ENCODE measurements around the gene CFAP141.
A peak's percentile ranks its signal among the peaks of the same experiment; 100 is the strongest.

CFAP141 gene

DNA sequence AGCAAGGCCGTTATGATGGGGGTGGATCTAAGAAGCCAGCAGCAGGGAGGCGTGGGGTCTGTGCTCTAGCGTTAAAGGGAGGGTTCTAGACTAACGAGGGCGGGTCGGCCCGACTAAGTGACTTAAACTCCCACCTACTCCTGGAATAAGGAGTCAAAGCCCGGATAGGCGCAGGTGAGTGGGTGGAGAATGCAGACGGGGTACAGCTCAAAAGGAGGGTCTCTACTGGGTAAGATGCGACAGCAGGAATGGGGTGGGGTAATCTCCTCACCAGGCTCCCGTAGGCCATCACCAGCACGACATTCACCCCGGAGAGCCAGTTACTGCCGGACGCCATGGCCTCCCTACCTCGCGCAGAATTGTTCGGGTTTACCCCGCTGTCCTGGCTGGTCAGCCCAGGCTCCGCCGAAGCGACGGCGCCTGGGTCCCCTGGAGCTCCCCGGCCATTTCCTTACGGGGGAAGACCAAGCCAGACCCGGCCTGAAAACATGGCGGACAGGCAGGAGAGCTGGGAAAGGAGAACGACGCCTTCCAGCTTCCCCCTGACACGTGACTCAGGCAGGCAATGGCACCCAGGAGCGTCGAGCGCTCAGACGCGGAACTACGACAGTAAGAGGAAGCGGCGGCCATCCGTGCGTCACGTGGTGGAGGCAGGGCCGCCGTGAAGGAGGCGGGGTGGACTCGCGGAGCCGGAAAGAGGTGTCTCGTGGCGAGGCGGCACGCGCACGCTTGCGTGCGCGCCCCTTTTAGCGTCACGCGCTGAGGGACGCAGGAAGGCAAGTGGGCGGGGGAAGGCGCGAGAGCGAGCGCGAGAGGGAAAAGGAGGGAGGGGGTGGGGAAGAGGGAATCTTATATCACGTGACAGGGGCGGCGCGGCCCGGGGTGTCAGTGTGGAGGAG, 14.2 kb upstream of the CFAP141 start, which contains the start of gene UBAP2L:
UBAP2L (plus strand) TSS at position 885 of the 899 bp plus-strand sequence. CDS start 4,169 bp downstream, outside the sequence.
- TF ChIP-seq, protein P1, sequence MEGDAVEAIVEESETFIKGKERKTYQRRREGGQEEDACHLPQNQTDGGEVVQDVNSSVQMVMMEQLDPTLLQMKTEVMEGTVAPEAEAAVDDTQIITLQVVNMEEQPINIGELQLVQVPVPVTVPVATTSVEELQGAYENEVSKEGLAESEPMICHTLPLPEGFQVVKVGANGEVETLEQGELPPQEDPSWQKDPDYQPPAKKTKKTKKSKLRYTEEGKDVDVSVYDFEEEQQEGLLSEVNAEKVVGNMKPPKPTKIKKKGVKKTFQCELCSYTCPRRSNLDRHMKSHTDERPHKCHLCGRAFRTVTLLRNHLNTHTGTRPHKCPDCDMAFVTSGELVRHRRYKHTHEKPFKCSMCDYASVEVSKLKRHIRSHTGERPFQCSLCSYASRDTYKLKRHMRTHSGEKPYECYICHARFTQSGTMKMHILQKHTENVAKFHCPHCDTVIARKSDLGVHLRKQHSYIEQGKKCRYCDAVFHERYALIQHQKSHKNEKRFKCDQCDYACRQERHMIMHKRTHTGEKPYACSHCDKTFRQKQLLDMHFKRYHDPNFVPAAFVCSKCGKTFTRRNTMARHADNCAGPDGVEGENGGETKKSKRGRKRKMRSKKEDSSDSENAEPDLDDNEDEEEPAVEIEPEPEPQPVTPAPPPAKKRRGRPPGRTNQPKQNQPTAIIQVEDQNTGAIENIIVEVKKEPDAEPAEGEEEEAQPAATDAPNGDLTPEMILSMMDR (IDR thresholded peaks at IDR 0.05; ENCODE audit: low read depth, low read length, poor library complexity, severe bottlenecking), result no peak
- no peak for TF ChIP-seq EZH2phosphoT487 (IDR thresholded peaks at IDR 0.05; ENCODE audit: borderline replicate concordance, low read length)
- Histone ChIP-seq H3K27ac (ENCODE audit: low read depth, low read length) (peak within 1 kb of the TSS; percentile 64), H3K27me3 (ENCODE audit: control insufficient read depth, low read length) (no peaks in the 10 kb centered on the region), H3K79me2 (ENCODE audit: control insufficient read depth, low read length) (peaks cover 97% of the 10 kb centered on the region), H3K9me3 (ENCODE audit: control insufficient read depth, insufficient read depth, low read length) (peaks cover 3% of the 10 kb centered on the region; the same call in 1 of the 2 replicates), H3K4me1 (ENCODE audit: control insufficient read depth, low read length) (peaks cover 48% of the 10 kb centered on the region), H3F3A (ENCODE audit: control insufficient read depth, insufficient read depth) (no peaks in the 10 kb centered on the region), H3K4me2 (ENCODE audit: low read length) (peak within 1 kb of the TSS; percentile 95), H3K4me3 (ENCODE audit: low read length) (peak within 1 kb of the TSS; percentile 81), H4K20me1 (ENCODE audit: control insufficient read depth, insufficient read depth, low read depth, low read length) (peaks cover 27% of the 10 kb centered on the region; the same call in 1 of the 2 replicates), H3K9me2 (replicated peaks; ENCODE audit: control insufficient read depth, low read length) (no peaks in the 10 kb centered on the region), H3K36me3 (ENCODE audit: control insufficient read depth, low read length) (peaks cover 90% of the 10 kb centered on the region)

DNA sequence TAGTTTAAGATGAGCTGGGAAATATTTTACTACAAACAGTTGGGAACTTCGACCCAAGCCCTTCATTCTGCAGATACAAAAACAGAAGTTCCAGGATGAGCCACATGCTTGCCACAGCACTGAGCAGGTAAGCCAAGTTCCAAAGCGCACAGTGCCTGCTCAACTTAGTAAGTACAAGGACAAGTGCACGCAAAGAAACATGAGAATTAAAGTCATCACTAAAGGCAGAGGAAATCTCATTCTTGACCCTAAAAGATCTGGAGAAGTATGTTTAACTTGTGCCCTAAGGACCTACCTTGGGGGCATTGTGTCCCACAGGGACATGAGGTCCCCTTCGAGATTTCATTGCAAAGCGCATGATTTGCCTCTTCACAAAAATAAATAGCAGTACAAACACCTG, 13.4 kb upstream of the CFAP141 start:
- Histone ChIP-seq H3F3A (ENCODE audit: control insufficient read depth, insufficient read depth) (no peaks in the 10 kb centered on the region), H3K27ac (ENCODE audit: low read depth, low read length) (peak overlapping the region; percentile 64), H3K4me2 (ENCODE audit: low read length) (peak overlapping the region; percentile 95), H3K36me3 (ENCODE audit: control insufficient read depth, low read length) (peaks cover 87% of the 10 kb centered on the region), H3K27me3 (ENCODE audit: control insufficient read depth, low read length) (no peaks in the 10 kb centered on the region), H3K4me1 (ENCODE audit: control insufficient read depth, low read length) (peaks cover 48% of the 10 kb centered on the region), H4K20me1 (ENCODE audit: control insufficient read depth, insufficient read depth, low read depth, low read length) (peaks cover 26% of the 10 kb centered on the region; the same call in 1 of the 2 replicates), H3K4me3 (ENCODE audit: low read length) (peak overlapping the region; percentile 81), H3K9me3 (ENCODE audit: control insufficient read depth, insufficient read depth, low read length) (peaks cover 3% of the 10 kb centered on the region; the same call in 1 of the 2 replicates), H3K9me2 (replicated peaks; ENCODE audit: control insufficient read depth, low read length) (no peaks in the 10 kb centered on the region), H3K79me2 (ENCODE audit: control insufficient read depth, low read length) (peaks cover 95% of the 10 kb centered on the region)
- TF ChIP-seq EZH2phosphoT487 (IDR thresholded peaks at IDR 0.05; ENCODE audit: borderline replicate concordance, low read length), result no peak
- TF ChIP-seq, protein P1 (IDR thresholded peaks at IDR 0.05; ENCODE audit: low read depth, low read length, poor library complexity, severe bottlenecking), result no peak

- H3K4me2 ChIP-seq (ENCODE audit: low read length), result peak overlapping the region; percentile 95
- peaks cover 18% of the 10 kb centered on the region; the same call in 1 of the 2 replicates for H4K20me1 ChIP-seq (ENCODE audit: control insufficient read depth, insufficient read depth, low read depth, low read length)
- H3K4me3 ChIP-seq (ENCODE audit: low read length), result peak overlapping the region; percentile 81
- H3F3A ChIP-seq (ENCODE audit: control insufficient read depth, insufficient read depth), result no peaks in the 10 kb centered on the region
- H3K4me1 ChIP-seq (ENCODE audit: control insufficient read depth, low read length), result peaks cover 41% of the 10 kb centered on the region
- H3K9me2 ChIP-seq (replicated peaks; ENCODE audit: control insufficient read depth, low read length), result no peaks in the 10 kb centered on the region
- 0 out of 2 replicates have a peak overlapping the region, but pooled peaks have one; percentile 64 for H3K27ac ChIP-seq (ENCODE audit: low read depth, low read length)
- H3K9me3 ChIP-seq (ENCODE audit: control insufficient read depth, insufficient read depth, low read length), result peaks cover 3% of the 10 kb centered on the region; the same call in 1 of the 2 replicates
- peaks cover 87% of the 10 kb centered on the region for H3K36me3 ChIP-seq (ENCODE audit: control insufficient read depth, low read length)
- peaks cover 91% of the 10 kb centered on the region for H3K79me2 ChIP-seq (ENCODE audit: control insufficient read depth, low read length)
- TF ChIP-seq, protein P1 (IDR thresholded peaks at IDR 0.05; ENCODE audit: low read depth, low read length, poor library complexity, severe bottlenecking), result no peak
- no peak for TF ChIP-seq EZH2phosphoT487 (IDR thresholded peaks at IDR 0.05; ENCODE audit: borderline replicate concordance, low read length)
- no peaks in the 10 kb centered on the region for H3K27me3 ChIP-seq (ENCODE audit: control insufficient read depth, low read length)
Measured at GRCh38 chr1:154218545-154218944, 12.4 kb upstream of the CFAP141 start.
